GM18870 (cell line): ENCODE measurements around the gene IL7R.

Source experiments
- ATAC-seq: cut with Tn5 transposase; IDR thresholded peaks from one replicate; pipeline ENCODE4 v1.9.1; 2021; ENCODE audit warnings: moderate library complexity; ENCODE audit not compliant: unreplicated experiment

IL7R gene, protein sequence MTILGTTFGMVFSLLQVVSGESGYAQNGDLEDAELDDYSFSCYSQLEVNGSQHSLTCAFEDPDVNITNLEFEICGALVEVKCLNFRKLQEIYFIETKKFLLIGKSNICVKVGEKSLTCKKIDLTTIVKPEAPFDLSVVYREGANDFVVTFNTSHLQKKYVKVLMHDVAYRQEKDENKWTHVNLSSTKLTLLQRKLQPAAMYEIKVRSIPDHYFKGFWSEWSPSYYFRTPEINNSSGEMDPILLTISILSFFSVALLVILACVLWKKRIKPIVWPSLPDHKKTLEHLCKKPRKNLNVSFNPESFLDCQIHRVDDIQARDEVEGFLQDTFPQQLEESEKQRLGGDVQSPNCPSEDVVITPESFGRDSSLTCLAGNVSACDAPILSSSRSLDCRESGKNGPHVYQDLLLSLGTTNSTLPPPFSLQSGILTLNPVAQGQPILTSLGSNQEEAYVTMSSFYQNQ

DNA sequence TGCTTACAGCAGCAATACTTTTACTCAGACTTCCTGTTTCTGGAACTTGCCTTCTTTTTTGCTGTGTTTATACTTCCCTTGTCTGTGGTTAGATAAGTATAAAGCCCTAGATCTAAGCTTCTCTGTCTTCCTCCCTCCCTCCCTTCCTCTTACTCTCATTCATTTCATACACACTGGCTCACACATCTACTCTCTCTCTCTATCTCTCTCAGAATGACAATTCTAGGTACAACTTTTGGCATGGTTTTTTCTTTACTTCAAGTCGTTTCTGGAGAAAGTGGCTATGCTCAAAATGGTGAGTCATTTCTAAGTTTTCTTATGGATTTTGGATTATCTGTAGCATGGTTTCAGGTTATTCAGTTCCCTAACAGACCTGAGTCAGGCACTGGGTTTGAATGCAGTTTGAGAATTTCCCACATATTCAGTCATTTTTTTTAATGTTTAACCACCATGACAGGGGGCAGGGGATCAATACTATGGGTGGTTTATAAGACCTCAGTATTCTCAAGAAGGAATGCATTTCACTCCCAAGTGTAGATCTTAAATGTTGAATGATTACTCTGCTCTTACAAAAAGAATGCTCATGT lies at the start of gene IL7R:
TSS of gene IL7R (plus strand) at position 127 of the 587 bp plus-strand sequence. CDS start at position 214, 87 bp downstream.
- peak; percentile 41 for ATAC-seq

DNA sequence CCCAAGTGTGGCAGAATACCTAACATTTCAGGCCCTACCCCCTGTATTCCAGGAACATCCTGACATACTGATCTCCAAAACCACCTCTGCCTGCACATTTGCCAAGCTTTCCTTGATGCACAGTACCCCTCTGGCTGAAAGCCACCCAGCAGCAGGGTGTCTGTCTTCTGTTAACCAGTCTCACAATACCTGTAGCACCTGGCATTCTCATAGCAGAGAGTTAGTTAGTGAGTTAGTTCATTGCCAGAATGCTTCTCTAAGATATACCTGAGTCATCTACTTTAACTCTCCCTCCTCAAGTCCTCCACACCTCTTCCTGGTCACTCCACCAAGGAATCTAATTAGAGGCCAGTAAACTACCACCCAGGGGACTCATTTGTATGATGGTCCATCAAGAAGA lies 46.1 kb upstream of the IL7R start:
- no peak for ATAC-seq

DNA sequence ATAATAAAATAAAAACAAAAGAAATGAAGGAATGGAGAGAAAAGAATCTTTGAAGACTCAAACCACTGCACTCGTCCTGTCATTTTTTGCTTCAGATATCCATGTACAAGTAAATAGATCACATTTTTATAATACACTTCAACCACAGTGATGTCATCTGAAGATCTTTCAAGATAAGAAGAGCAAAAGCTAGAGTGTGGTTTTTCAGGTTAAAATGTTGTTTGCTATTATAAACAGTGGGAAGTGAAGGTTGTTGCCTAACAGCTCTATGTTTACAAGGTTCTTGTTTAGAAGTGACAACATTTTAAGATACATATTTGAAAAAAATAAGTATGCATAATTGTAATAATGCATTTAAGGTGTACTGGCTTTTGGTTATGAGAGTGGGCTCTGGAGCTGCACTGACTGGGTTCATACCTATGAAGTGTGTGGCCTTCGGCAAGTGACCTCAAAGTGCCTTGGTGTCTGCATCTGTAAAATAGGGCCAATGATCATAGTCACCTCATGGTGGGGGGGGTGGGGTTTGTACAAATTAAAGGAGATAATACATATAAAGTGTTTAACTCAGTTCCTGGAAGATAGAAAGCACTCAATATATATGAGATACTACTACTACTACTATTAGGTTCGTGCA lies 45.5 kb upstream of the IL7R start:
- no peak for ATAC-seq

DNA sequence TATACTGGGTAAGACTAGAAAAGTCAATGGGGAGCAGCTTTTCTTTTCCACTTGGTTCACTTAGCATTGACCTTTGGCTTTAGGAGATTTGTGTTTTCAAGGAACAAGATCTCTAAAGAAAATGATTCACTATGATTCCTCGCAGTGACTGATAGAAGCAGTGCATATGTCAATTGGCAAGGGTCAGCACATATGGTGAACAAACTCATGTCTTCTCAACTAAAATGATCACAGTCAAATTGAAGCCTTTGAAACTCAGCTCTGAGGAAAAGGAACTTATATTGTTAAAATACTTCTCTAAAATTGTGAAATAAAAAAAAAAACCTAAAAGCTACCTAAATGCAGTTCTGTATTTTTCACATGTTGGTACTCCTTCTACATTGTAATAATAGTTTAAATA lies 43.2 kb upstream of the IL7R start:
- ATAC-seq, result no peak

DNA sequence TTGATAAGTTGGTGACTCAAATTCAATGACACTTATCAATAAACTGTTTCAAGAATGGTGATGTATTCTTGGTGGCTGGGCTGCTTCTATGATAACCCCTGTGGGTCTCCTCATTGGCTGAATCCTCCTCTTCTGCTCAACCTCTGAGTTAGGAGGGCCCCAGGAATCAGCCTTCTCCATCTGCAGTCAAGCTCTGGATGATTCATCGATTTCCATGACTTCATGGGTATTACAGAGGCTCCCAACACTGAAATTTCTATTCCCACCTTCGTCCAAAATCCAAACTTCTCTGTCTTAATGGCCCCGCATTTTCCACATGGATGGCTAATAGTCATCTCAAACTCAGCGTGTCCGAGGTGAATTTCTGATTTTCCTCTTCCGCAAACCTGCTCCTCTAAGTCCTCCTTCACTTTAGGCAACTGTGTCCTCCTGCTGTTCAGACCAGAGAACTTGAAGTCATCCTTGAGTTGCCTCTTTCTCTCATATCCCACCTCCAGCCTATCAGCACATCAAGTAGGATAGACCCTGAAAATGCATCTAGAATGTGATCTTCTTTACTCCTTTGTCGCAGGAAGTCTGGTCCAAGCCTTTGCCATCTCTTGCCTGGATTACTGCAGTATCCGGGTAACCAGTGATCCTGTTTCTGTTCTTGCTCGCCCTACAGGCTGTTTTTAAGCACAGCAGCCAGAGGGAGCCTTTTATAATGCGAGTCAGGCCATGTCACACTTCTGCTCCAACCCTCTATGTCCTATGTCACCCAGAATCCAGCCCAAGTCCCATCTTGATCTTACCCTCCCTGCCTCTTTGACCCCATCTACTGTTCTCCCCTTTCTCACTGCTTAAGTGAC lies 41.4 kb upstream of the IL7R start:
- ATAC-seq, result peak; percentile 45

DNA sequence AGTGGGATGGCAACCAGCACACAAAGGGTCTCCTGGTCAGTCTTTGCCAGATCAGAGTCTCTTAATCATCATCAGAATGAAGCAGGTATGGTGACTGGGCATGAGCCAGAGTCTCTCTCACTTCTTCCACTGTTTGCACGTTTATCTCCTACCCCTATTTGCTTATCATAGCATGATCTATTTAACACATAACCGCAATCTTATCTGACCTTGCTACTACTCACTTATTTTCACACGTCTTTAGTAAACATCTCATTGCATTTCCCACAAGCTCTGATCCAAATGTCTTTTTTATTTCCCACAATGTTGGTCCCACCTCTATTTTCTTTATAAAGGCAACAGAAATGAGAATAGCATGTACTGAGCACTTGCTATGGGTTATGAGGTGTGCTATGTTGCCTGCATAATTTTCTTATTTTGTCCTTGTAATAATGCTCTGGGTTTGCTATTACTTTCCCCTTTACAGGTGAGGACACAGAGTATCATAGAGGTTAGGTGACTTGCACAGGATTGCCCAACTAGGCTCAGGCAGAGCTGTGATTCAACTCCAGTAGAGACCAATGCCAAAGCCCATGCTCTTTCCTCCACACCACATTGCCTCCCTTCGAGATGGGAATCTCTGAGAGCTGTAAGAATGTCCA lies 39.7 kb upstream of the IL7R start:
- ATAC-seq, result no peak

DNA sequence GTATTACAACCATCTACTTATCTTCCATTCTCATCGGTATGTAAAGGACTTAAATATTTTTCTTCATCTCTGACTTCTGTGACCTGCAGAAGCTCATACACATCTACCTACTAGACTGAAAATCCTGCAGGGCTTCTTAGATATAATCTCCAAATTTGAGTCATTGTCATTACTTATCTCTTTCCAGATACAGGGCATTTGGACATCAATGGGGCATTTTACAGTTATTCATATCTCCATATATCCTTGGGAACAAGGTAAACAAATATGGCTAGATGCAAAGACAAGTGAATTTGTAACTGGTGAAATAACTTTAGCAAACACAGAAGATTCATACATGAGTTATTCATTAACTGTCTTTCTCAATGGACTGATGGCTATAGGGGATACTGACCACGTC lies 37.7 kb upstream of the IL7R start:
- ATAC-seq, result no peak

DNA sequence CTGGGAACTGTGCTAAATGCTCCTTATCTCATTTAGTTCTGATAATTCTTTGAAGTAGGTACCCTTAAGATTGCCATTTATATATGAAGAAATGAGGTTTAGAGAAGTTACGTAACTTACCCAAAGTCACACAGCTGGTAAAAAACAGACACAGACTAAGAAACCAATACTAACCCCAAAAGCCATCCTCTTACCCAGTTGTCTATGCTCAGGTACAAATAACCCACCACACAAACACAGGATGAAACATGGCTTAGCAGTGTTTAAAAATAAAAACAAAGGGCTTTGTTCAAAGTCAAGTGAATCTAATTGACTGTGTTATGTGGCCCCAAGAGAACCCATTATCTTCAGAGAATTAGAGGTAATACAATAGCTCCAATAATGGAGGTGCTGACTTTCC lies 37.0 kb upstream of the IL7R start:
- no peak for ATAC-seq

DNA sequence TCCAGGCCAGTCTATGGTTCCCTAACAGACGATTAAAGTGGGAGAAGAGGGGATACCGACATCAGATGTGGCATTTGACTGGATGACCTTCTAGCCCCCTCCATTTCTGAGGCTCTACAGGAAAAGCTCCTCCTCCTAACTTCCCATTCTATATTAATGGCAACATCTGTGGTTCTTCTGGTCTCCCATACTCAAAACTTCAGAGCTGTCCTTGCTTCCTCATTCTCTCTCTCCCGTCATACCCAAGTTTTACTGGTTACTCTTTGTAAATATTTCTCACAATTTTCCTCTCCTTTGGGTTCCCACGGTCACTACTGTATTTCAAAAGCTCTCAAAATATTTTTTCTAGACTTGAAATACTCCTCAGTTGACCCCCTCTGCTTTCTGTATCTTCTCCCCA lies 36.0 kb upstream of the IL7R start:
- ATAC-seq, result no peak

DNA sequence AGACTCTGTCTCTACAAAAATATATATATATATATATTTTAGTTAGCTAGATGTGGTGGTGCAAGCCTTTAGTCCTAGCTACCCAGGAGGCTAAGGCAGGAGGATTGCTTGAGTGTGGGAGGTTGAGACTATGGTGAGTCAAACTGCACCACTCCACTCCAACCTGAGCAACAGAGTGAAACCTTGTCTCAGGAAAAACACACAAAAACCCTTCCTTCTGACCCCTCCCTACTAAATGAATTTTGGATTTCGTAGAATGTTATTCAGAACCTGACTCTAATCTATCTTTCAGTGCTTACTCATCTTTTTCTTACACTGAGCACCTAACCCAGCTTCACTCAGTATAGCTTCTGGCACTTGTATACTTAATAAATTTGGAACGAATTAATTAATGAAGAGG lies 35.2 kb upstream of the IL7R start:
- no peak for ATAC-seq

DNA sequence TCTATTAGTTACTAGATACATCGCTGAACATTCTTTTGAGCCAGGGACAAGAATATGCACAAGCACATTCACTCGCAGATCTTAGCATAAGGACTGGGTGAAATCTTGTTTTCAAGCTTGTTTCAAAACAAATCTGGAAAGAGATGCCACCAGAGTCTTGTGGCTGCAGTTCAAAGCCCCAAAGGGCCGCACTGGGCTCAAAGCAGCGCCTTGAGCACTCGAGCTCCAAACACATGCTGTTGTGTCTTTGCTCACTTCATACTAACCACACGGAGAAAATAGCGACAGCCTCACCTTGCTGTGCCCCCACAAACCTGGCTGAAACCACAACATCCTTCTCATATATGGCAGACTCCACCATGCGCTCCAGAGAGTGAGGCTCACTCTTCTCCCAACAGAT lies 34.2 kb upstream of the IL7R start:
- no peak for ATAC-seq

DNA sequence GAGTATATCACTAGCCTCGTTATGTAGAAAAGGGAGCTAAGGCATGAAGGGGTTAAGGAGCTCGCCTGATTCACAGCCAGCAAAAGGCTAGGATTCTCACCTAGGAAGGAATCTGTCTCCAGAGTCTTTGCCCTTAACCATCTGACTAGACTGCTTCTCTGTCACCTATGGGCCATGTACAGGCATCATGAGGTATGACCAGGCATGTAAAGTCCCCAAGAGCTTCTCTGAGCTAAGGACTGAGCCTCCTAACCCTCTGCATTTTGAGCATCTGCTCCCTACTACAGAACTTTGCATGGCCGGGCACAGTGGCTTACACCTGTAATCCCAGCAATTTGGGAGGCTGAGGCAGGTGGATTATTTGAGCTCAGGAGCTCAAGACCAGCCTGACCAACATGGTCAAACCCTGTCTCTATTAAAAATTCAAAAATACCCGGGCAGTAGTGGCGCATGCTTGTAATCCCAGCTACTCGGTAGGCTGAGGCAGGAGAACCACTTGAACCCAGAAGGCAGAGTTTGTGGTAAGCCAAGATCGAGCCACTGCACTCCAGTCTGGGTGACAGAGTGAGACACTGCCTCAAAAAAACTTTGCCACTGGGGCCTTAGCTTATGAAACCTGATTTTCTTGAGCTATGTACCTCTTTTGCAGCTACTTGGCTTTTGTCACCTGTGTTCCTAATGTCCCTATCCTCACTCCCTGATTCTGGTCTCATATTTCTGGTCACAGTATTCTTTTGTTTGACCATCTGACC lies 33.2 kb upstream of the IL7R start:
- no peak for ATAC-seq

DNA sequence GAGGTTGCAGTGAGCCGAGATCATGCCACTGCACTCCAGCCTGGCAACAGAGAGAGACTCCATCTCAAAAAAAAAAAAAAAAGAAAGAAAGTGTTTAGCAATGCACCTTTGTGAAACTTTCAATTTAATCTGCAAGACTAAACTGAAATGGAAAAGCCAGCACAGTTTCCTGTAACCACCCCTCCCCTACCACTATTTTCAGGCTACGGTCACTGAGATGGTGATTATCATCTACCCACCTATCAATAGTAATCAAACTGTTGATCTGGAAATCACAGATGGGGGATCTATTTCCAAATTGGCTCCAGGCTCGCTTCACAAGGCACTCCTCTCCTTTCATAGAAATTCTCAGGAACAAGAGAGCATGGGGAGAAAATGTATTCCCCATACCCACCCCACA lies 30.6 kb upstream of the IL7R start:
- ATAC-seq, result no peak

DNA sequence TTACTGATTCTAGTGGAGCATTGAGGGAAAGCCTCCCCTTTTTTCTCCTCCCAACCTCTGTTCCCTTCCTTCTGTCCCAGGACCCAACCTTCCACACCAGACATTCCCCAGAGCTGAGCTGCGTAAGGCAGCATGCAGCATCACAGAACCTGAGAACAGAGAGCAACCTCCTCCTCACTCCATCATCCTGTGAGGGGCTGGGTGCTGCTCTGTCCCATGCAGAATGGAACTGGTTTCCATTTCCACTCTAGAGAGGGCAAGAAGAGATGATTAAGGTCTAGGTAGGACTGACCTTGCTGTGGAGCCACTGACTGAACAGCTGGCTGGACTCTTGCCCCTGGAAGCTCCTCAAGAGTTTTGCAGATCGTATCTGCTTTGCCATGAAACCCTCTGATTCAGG lies 30.1 kb upstream of the IL7R start:
- ATAC-seq, result no peak

DNA sequence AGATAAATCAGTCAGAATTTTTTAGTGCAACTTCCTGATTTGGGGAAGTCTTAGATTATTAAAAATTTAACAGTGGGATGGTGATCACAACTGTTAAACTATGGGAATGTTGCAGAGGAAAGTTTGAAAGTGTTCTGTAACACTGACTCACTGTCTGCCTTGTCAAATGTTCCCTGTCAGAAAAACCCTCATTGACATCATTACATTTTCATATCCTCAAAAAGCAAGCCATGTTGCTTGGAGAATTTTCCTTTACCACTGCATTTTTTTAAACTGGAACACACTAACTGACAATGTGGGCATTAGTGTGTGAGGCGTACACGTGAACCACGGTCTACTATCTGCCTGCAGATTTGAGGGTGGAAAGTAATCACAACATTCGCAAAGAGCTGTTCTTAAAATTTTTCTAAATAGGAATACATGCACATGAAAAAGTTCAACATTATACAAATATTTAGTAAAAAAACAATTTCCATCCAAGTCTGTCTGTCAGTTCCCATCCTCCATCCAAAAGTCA lies 28.6 kb upstream of the IL7R start:
- no peak for ATAC-seq

DNA sequence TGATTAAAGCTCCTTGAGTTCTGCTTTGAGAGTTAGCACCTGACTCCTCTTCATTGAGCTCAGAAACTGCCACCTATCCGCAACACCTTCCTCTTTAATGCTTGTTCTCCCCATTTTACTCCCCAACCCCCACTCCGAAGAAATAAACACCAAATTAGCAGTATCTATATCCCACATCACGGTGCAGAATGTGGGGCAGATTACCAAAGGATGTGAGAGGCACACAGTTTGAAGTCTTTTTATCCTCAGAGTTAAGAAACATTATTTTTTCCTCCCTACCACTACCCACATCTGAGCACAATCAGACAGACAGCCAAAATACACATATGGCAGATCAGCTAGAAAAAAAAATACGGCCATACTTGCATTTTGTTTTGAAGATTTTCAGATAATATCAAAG lies 26.1 kb upstream of the IL7R start:
- ATAC-seq, result no peak

DNA sequence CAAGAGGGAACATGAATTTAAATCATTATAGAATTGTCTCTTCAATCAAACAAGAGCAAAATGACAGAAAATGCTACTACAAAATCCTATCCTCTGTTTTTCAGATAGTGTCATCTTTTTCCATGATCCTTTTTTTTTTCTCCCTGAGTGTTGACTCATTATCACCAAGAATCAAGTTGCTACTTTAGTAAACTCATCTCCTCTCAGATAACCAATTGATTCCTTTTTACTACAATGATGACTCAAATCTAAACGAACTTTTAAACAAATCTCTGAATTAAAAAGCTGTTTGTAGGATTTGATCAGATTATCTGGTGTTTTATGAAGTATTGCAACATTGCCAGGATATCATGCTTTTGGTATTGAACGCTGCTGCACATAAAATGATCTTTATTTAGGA lies 23.9 kb upstream of the IL7R start:
- ATAC-seq, result no peak

DNA sequence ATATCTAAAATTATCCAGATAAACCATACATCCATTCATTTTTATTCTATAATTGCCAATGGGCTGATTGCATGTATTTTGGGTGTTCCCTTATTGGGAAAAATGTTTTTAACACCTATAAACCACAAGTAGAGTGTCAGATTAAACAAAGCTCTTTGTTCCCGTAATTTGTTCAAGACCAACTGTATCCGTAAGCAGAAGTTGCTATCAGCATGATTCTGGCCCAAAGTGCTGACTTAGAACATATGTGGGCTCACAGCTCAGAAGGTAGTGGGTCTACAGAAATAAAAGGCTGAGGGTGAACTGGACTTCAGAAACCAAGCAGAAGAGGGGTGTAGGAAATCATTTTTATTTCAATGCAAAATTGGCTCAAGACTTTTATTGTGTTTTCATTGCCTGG lies 23.5 kb upstream of the IL7R start:
- no peak for ATAC-seq

DNA sequence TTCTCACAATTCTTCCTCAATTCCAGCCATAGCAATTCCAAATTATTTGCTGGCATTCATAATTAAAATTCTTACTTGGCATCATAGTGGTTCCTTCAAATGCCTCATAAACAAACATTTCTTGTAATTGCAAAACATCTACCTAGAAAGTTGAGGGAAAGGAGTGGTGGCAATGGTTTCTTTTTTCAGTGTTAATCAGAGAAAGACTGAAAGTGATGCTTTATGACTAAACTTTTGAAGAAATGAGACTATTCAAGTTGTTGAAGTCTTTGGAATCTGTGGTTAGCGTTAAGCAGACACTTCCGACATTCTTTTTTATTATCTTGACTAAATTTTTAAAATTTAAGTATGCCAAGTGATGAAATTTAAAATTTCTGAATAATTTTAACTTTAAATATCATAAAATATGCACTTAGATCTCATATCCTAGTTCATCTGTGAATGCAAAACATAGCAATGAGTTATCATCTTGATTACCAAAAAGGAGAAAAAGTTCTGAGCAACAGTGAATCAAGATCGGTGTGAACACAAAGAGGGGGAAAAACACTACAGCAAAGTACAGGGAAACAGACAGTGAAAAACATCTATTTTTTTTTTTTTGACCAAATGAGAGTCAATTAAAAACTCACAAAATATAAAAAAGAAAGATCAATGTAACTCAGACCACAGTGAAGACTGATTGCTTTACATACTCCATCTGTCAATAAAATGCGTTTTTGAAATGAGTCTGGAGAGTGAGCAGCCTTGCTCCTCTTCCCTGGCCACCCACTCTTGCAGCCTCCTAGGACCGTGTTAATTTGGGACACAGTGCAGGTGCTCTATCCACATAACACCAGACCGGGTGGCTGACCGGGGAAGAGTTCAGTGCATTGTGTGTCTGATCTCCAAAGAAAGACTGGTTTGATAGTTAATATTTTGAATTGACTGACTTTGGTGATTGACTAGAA lies 20.6 kb upstream of the IL7R start:
- ATAC-seq, result no peak
